K562 (cell line): Measurements from ENCODE around the gene SLC25A51. TPM values are rescaled to one million over a fixed set of nuclear protein-coding genes. Genes with fewer than 3 reads are reported as not detected.

ENCODE experiments used
- ARID4B ChIP-seq: sonication (generic); formaldehyde crosslinking; IDR thresholded peaks from 2 replicates; pipeline ENCODE4 v1.8.0; 2022; ENCODE audit warnings: mild to moderate bottlenecking, missing genetic modification reagents
- CUX1 ChIP-seq: fragments of 200-800 bp; sonication (Bioruptor generic); IDR thresholded peaks from 2 replicates; pipeline ENCODE4 v1.6.1; 2016; ENCODE audit warnings: missing genetic modification characterization, missing compliant biosample characterization
- FOXJ2 ChIP-seq: fragments of 200-800 bp; sonication (Bioruptor generic); IDR thresholded peaks from 2 replicates; pipeline ENCODE4 v1.6.1; 2016; ENCODE audit warnings: missing genetic modification characterization, missing compliant biosample characterization
- MECOM ChIP-seq: fragments of 250-450 bp; sonication (Bioruptor Pico); IDR thresholded peaks from 2 replicates; pipeline ENCODE4 v1.8.0; 2022; ENCODE audit warnings: inconsistent platforms
- ZFP91 ChIP-seq: sonication (generic); formaldehyde crosslinking; IDR thresholded peaks from 2 replicates; pipeline ENCODE4 v1.8.0; 2022; ENCODE audit warnings: mild to moderate bottlenecking, missing genetic modification reagents
- polyA plus RNA-seq, 8 experiments: library from polyadenylated mRNA; depleted of rRNA in 4 of 8; stranded (reverse) in 5 of 8; unstranded in 3 of 8; fragments of >200 nt; fragmentation: Nextera tagmentation in 2 of 8; fragmentation: Illumina TruSeq in 1 of 8; extraction: Ambion mirVana in 2 of 8; extraction: Trizol in 1 of 8; gene quantifications; 2 replicates each; pipeline versions ENCODE4 v1.2.1 to v1.2.3, GENCODE V29; 2011 to 2014; ENCODE audit warnings: inconsistent platforms in 1 of 8, missing spikeins in 1 of 8
- total RNA-seq, 7 experiments: library from RNA; depleted of rRNA in 6 of 7; stranded (reverse); fragments of >200 nt in 6 of 7; fragmentation: Illumina TruSeq in 2 of 7; extraction: Trizol in 2 of 7; gene quantifications; 2 replicates each; pipeline versions ENCODE4 v1.2.1 to v1.2.3, GENCODE V29; 2011 to 2021; ENCODE audit warnings: low replicate concordance in 1 of 7

Gene SLC25A51
- total and polyA plus RNA-seq, 9 of the 15 experiments (the other 6 are each of a cell fraction or from before 2014, with no cell fraction given): 9.1 to 40.7 (median 24.5) TPM

- no peak for TF ChIP-seq CUX1 (CRISPR knock-in tag)
- TF ChIP-seq FOXJ2: no peak
- TF ChIP-seq ZFP91 (CRISPR knock-in tag): no peak
- no peak for TF ChIP-seq ARID4B (CRISPR knock-in tag)
- TF ChIP-seq MECOM: no peak
Observed at GRCh38 chr9:37918665-37919170, 14.8 kb upstream of the SLC25A51 start (continued).
